OCI-M1 (cell line): ENCODE results near the gene NNAT.

Experiments used
- DNase-seq: peaks from one replicate; lab custom pipeline; 2025; lab: John Stamatoyannopoulos, UW

The NNAT gene

GRCh38 chr20:37566590-37567330, 45.7 kb downstream of the NNAT start:
- DNase-seq, result no peak

DNA sequence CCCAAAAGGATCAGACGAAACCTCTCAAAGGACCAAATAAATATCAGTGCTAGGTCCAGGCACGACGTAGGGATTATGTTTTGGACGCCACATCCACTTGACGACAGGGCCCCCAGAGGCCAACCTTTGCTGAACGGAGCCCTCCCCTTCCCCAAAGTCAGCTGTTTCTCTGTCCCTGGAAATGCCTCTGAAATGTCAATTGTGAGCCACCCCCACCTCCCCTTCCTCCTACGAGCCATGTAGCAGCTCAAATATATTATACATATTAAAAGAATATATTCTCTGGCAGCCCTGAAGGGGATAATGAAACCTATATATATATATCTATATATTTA, 46.2 kb downstream of the NNAT start:
- DNase-seq, result no peak

GRCh38 chr20:37567671-37568588, 46.9 kb downstream of the NNAT start:
- DNase-seq, result peak; percentile 87

DNA sequence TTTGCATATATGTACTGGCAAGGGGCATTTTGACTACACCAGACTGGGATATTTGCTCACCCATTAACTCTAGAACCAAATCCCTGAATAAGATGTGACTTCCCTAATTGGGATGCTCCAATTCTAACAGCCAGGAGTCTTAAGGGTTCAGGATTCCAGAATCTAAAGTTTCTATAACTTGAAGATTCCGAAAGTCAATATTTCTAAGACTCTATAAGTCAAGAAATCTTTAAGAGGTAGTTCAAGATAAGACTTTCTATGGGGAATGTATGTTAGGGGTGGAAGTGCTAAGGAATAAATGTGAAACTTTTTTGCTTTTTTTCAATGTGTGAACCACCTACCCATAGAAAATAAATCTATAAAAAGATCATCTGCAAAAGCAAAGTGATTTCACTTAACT, 49.4 kb downstream of the NNAT start:
- DNase-seq, result no peak

DNA sequence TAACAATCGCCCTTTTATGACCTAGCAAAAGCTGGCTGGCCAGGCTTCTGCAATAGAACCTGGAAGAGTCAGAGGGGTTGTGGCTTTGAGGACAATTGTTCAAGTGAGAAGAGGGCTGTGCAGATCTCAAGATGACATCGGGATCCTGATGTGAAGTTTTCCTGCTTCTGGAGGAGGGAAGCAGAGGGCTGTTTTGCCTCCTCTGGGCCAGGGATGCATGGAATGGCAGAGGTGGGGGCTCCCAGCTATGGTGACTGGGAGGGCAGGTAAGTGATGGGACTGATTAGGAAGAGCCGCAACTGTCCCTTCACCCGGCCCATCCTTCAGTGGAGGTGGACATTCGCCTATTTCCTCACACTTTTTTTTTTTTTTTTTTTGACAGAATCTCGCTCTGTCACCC, 50.0 kb downstream of the NNAT start:
- DNase-seq, result no peak
